Calu3 (cell line): Measurements from ENCODE around the gene TIE1. TPM values are rescaled to one million over a fixed set of nuclear protein-coding genes. Genes with fewer than 3 reads are reported as not detected.

ENCODE experiments used
- BruUV-seq: library from RNA; stranded (reverse); fragments of 400-500 nt; replicated peaks from 2 replicates; lab custom pipeline; 2021; lab: Mats Ljungman, UMichigan
- CTCF ChIA-PET: fragments of 300-600 bp; sonication (Branson Sonifier 250); formaldehyde crosslinking; loops from one replicate; lab custom pipeline; 2022; ENCODE audit warnings: antibody characterized with exemption; lab: Charles Lee
- DNase-seq: peaks from one replicate; pipeline ENCODE4 v3.0.0; 2022
- H3K27ac Mint-ChIP-seq: one replicate; pipeline ENCODE4 v1.8.0; 2022; ENCODE audit warnings: mixed read lengths; ENCODE audit not compliant: unreplicated experiment
- H3K27me3 Mint-ChIP-seq: one replicate; pipeline ENCODE4 v1.8.0; 2022; ENCODE audit warnings: mixed read lengths; ENCODE audit not compliant: unreplicated experiment
- H3K36me3 Mint-ChIP-seq: one replicate; pipeline ENCODE4 v1.8.0; 2022; ENCODE audit warnings: mild to moderate bottlenecking, moderate library complexity, mixed read lengths; ENCODE audit not compliant: insufficient read depth, unreplicated experiment
- H3K4me1 Mint-ChIP-seq: one replicate; pipeline ENCODE4 v1.8.0; 2022; ENCODE audit warnings: mild to moderate bottlenecking, low read depth, mixed read lengths; ENCODE audit not compliant: unreplicated experiment
- H3K4me3 Mint-ChIP-seq: one replicate; pipeline ENCODE4 v1.8.0; 2022; ENCODE audit warnings: mild to moderate bottlenecking, low read depth, moderate library complexity, mixed read lengths; ENCODE audit not compliant: unreplicated experiment
- H3K9me3 Mint-ChIP-seq: one replicate; pipeline ENCODE4 v1.8.0; 2022; ENCODE audit warnings: low read depth, mixed read lengths; ENCODE audit not compliant: unreplicated experiment
- CTCF ChIP-seq: fragments of 200-600 bp; IDR thresholded peaks from one replicate; pipeline ENCODE4 v1.8.0; 2022; ENCODE audit warnings: antibody characterized with exemption; ENCODE audit not compliant: unreplicated experiment
- intact Hi-C: fragments of 100-400 bp; cut with micrococcal nuclease; formaldehyde crosslinking; loops from one replicate; pipeline ENCODE4 v1.10.0; 2022; ENCODE audit not compliant: unreplicated experiment
- total RNA-seq: library from RNA; stranded (reverse); gene quantifications from 2 replicates; pipeline ENCODE4 v1.2.3, GENCODE V29; 2022

The TIE1 gene
- total RNA-seq, 1 experiment from 2014 or later: not detected

DNA sequence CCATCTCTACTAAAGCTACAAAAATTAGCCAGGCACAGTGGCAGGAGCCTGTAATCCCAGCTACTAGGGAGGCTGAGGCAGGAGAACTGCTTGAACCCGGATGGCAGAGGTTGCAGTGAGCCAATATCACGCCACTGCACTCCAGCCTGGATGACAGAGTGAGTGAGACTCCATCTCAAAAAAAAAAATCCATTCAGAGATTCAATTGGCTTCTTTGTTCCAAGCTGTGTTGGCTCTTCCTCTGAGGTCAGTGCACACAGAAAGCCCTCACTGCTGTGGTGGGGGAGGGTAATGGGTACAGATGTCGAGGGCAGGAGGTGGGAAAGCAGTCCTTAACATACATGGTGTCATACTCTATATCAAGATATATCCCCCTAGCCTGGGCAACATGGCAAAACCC, 14.7 kb downstream of the TIE1 start:
- CTCF ChIA-PET: no interaction called here
- no peaks in the 10 kb centered on the region for H3K4me1 Mint-ChIP-seq
- no peak for DNase-seq
- BruUV-seq: no TSS peak
- TF ChIP-seq CTCF: no peak
- H3K9me3 Mint-ChIP-seq: no peaks in the 10 kb centered on the region
- H3K36me3 Mint-ChIP-seq: peaks cover 5% of the 10 kb centered on the region
- intact Hi-C loops: no loop called here
- H3K27me3 Mint-ChIP-seq: peaks cover 23% of the 10 kb centered on the region
- no peak overlapping the region for H3K27ac Mint-ChIP-seq
- no peak overlapping the region for H3K4me3 Mint-ChIP-seq

GRCh38 chr1:43315963-43316737, 15.4 kb downstream of the TIE1 start:
- H3K27ac Mint-ChIP-seq: no peak overlapping the region
- H3K27me3 Mint-ChIP-seq: peaks cover 19% of the 10 kb centered on the region
- CTCF ChIA-PET: no interaction called here
- H3K9me3 Mint-ChIP-seq: no peaks in the 10 kb centered on the region
- no peak for TF ChIP-seq CTCF
- H3K36me3 Mint-ChIP-seq: peaks cover 5% of the 10 kb centered on the region
- intact Hi-C loops: no loop called here
- H3K4me1 Mint-ChIP-seq: no peaks in the 10 kb centered on the region
- DNase-seq: no peak
- no TSS peak for BruUV-seq
- H3K4me3 Mint-ChIP-seq: no peak overlapping the region

DNA sequence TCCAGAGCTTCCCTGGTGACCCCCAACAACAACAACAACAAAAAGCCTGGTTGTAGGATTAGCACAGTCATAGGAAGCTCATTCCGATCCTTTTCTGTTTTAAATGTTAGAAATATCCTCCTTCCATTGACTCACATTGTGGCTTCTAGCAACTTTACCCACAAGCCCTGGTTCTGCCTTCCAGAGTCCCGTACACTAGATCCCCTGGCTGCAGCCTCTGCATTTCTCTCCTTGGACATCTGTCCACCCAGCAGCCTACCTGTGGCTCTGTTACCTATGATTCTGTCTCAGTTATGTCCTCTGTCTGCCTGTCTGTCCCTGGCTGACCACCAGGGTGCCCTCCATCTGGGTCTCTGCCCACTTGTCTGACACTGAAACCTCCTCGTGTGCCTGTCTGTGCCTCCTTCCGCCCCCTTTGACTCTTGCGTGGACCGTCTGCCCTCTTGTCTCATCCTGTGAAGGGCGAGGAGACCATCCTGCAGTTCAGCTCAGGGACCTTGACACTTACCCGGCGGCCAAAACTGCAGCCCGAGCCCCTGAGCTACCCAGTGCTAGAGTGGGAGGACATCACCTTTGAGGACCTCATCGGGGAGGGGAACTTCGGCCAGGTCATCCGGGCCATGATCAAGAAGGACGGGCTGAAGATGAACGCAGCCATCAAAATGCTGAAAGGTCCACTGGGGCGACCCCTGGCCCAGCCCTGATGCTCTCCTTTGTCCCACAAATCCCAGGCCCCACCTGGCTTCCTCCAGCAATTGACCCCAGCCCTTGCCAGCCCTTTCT, 16.1 kb downstream of the TIE1 start:
- Mint-ChIP-seq H3K9me3 (no peaks in the 10 kb centered on the region), H3K4me3 (no peak overlapping the region), H3K36me3 (peaks cover 5% of the 10 kb centered on the region), H3K27me3 (peaks cover 19% of the 10 kb centered on the region), H3K27ac (no peak overlapping the region), H3K4me1 (no peaks in the 10 kb centered on the region)
- CTCF ChIA-PET: no interaction called here
- intact Hi-C loops: no loop called here
- DNase-seq: no peak
- no TSS peak for BruUV-seq
- no peak for TF ChIP-seq CTCF

GRCh38 chr1:43317817-43318471, 17.2 kb downstream of the TIE1 start:
- no peaks in the 10 kb centered on the region for H3K9me3 Mint-ChIP-seq
- BruUV-seq: no TSS peak
- no peak overlapping the region for H3K27ac Mint-ChIP-seq
- CTCF ChIA-PET: no interaction called here
- no peak for DNase-seq
- intact Hi-C loops: no loop called here
- no peak overlapping the region for H3K4me3 Mint-ChIP-seq
- H3K27me3 Mint-ChIP-seq: peaks cover 19% of the 10 kb centered on the region
- H3K4me1 Mint-ChIP-seq: no peaks in the 10 kb centered on the region
- H3K36me3 Mint-ChIP-seq: no peaks in the 10 kb centered on the region
- no peak for TF ChIP-seq CTCF
